ENCODE data around the gene PDZD8. TPM values are rescaled to one million over a fixed set of nuclear protein-coding genes. Genes with fewer than 3 reads are reported as not detected.

The PDZD8 gene
- total and polyA plus RNA-seq, 2 donors (not counting 3 experiments of a cell fraction or from before 2014, with no cell fraction given) = 5.9 to 22.6 TPM

DNA sequence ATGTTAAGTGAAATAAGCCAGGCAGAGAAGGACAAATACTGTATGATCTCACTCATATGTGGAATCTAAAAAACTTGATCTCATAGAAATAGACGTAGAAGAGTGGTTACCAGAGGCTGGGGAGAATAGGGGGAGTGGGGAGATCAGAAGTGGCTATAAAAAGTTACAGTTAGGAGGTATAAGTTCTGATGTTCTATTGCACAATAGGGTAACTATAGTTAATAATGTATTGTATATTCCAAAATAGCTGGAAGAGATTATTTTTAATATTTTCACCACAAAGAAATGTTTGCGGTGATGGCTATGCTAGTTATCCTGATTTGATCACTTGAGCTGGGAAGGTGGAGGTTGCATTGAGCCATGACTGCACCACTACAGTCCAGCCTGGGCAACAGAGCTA is 80.5 kb downstream of the PDZD8 start:
- no peaks in the 10 kb centered on the region for H3K4me1 ChIP-seq (ENCODE audit: control insufficient read depth, extremely low read depth, insufficient read depth, low read length)

More for the DNA sequence above, 80.5 kb downstream of the PDZD8 start:
- Histone ChIP-seq H3K9me1 (replicated peaks; ENCODE audit: control insufficient read depth, extremely low read depth, insufficient read depth, low read length) (no peaks in the 10 kb centered on the region), H3K4me2 (ENCODE audit: insufficient read depth, low read length) (no peak overlapping the region), H3K27me3 (ENCODE audit: control insufficient read depth in 2 of 2, insufficient read depth in 2 of 2, low read length in 2 of 2) (no peaks in the 10 kb centered on the region), H4K20me1 (replicated peaks; ENCODE audit: control insufficient read depth, extremely low read depth, insufficient read depth, low read length) (no peaks in the 10 kb centered on the region), H3K79me2 (ENCODE audit: control insufficient read depth, insufficient read depth, low read length) (peaks cover 15% of the 10 kb centered on the region), H3K4me3 (replicated peaks in 1 of 3; ENCODE audit: insufficient read depth in 1 of 3, low read depth in 1 of 3, low read length in 3 of 3) (no peak overlapping the region), H2AFZ (ENCODE audit: low read depth, low read length) (no peak overlapping the region), H3K9me3 (replicated peaks; ENCODE audit: control insufficient read depth, insufficient read depth, low read length) (no peaks in the 10 kb centered on the region), H3K9ac (replicated peaks; ENCODE audit: extremely low read depth, insufficient read depth, low read length) (no peak overlapping the region), H3K36me3 (ENCODE audit: control insufficient read depth in 2 of 2, extremely low read depth in 1 of 2, insufficient read depth in 2 of 2, low read length in 2 of 2) (no peaks in the 10 kb centered on the region), H3K27ac (ENCODE audit: insufficient read depth, low read depth, low read length) (no peak overlapping the region)
- dilution Hi-C loops (cut with MboI; ENCODE audit: extremely low pct_ligation_motif_present, low sequenced_read_pairs) (no loop called here), intact Hi-C loops (cut with micrococcal nuclease) (no loop called here)
- TF ChIP-seq JUN (IDR thresholded peaks at IDR 0.05; ENCODE audit: borderline replicate concordance, insufficient read depth, insufficient read length, low read depth) (no peak), POLR2AphosphoS5 (IDR thresholded peaks at IDR 0.05; ENCODE audit: insufficient read depth, low read depth, low read length) (no peak), MAX (IDR thresholded peaks at IDR 0.05; ENCODE audit: insufficient read depth, insufficient read length) (no peak), POLR2A (IDR thresholded peaks at IDR 0.05; ENCODE audit: low read depth, low read length) (no peak), CTCF (IDR thresholded peaks at IDR 0.05; ENCODE audit: extremely low read depth in 1 of 2, insufficient read depth in 1 of 2, low read depth in 1 of 2, low read length in 2 of 2) (no peak), GATA2 (IDR thresholded peaks at IDR 0.05; ENCODE audit: insufficient read depth, insufficient read length, low read depth, low read length) (no peak), MYC (IDR thresholded peaks at IDR 0.05; ENCODE audit: low read depth, low read length) (no peak), EZH2 (IDR thresholded peaks at IDR 0.05; ENCODE audit: borderline replicate concordance, low read depth, low read length, severe bottlenecking) (no peak), FOS (IDR thresholded peaks at IDR 0.05; ENCODE audit: borderline replicate concordance, insufficient read depth, low read length) (no peak)
- FAIRE-seq = no peak
- POLR2A ChIA-PET = no interaction called here
- CTCF ChIA-PET = interaction anchor here (1.1 kb wide), 1 partner anchor 24 kb away, joined by 3 read pairs; no protein-coding TSS in a partner anchor
- no peak for DNase-seq (ENCODE audit: low read depth, low spot score)
- BruUV-seq (replicated peaks) = no TSS peak
